Right lobe of liver (tissue), 6 donors: ENCODE data around the gene RNF133. TPM values are rescaled to one million over a fixed set of nuclear protein-coding genes. Genes with fewer than 3 reads are reported as not detected.

Source experiments
- ATAC-seq, 4 donors: fragments of 200-7000 bp; cut with Tn5 transposase; one replicate each; pipeline ENCODE4 v1.9.1; 2020; ENCODE audit warnings: mild to moderate bottlenecking in 4 of 4, moderate library complexity in 4 of 4
- DNase-seq, 3 donors: peaks; one replicate each; pipeline ENCODE4 v3.0.0-alpha.2; 2020
- H3K27ac ChIP-seq, 3 donors: fragments of 200-600 bp; one replicate each; pipeline ENCODE4 v1.8.0; 2022
- H3K27me3 ChIP-seq, 2 donors: fragments of 200-600 bp; one replicate each; pipeline ENCODE4 v1.8.0; 2022
- H3K36me3 ChIP-seq, 4 donors: fragments of 200-600 bp; sonication (generic) in 1 of 4; one replicate each; pipeline versions ENCODE4 v1.5.1 to v1.8.0; 2017 to 2022; ENCODE audit warnings: control low read depth in 1 of 4
- H3K4me1 ChIP-seq, 4 donors: fragments of 200-600 bp; sonication (generic) in 1 of 4; one replicate each; pipeline versions ENCODE4 v1.5.1 to v1.8.0; 2017 to 2022; ENCODE audit warnings: control low read depth in 1 of 4
- H3K4me3 ChIP-seq, 3 donors: fragments of 200-600 bp; one replicate each; pipeline ENCODE4 v1.8.0; 2022
- H3K9me3 ChIP-seq, 4 donors: fragments of 200-600 bp; sonication (generic) in 1 of 4; one replicate each; pipeline versions ENCODE4 v1.5.1 to v1.8.0; 2017 to 2022; ENCODE audit warnings: control low read depth in 1 of 4
- POLR2A ChIP-seq: fragments of 450-650 bp; IDR thresholded peaks from one replicate; pipeline ENCODE4 v1.6.1; 2017; ENCODE audit warnings: antibody characterized with exemption, mild to moderate bottlenecking
- WGBS: methylation state at CpG from one replicate; pipeline ENCODE4 v1.1.6; 2018; ENCODE audit warnings: low coverage, low lambda C conversion rate; ENCODE audit not compliant: insufficient coverage; ENCODE audit errors: missing lambda C conversion rate; 5-methylcytosine and 5-hydroxymethylcytosine counted together
- intact Hi-C, 2 donors: fragments of 100-400 bp; cut with DNase I; formaldehyde crosslinking; loops; one replicate each; pipeline versions ENCODE4 v1.11.2 to v1.14.1; 2022
- total RNA-seq, 6 experiments: library from RNA; depleted of rRNA in 2 of 6; stranded (reverse); fragments of >200 nt in 2 of 6; fragmentation: NEBNext Ultra II Directional in 3 of 6; extraction: Animal tissue kit (Norgen Biotek cat#: 25700) in 3 of 6; gene quantifications; one replicate each; pipeline versions ENCODE4 v1.1.0 to v1.2.4, GENCODE V29; 2016 to 2023
- TF ChIP-seq, protein P1 (sequence below), 4 donors: fragments of 200-600 bp in 3 of 4; fragments of 450-650 bp in 1 of 4; IDR thresholded peaks; one replicate each; pipeline versions ENCODE4 v1.5.1 to v1.8.0; 2016 to 2022; ENCODE audit warnings: antibody characterized with exemption in 4 of 4, mild to moderate bottlenecking in 2 of 4
- donor health status: DM: no; HTN: yes; CAD: no.
- donor health status: DM: no; HTN: no; CAD: no.
- donor health status: DM: no; HTN: no; CAD: no.
- donor health status: DM: no; HTN: yes; CAD: no.
- donor health status: DM: no; HTN: yes; CAD: no.

The RNF133 gene
- total RNA-seq, 6 experiments from 2014 or later = 0.22 to 0.74 (median 0.35) TPM; not detected in 1

- Histone ChIP-seq H3K9me3 (no peaks in the 10 kb centered on the region), H3K36me3 (no peaks in the 10 kb centered on the region), H3K27me3 (no peaks in the 10 kb centered on the region), H3K4me1 (no peaks in the 10 kb centered on the region), H3K4me3 (no peak overlapping the region), H3K27ac (no peak overlapping the region)
- 100% methylated on average over 2 of the region's 2 CpGs for WGBS
- no peak for DNase-seq
- no peak for TF ChIP-seq POLR2A
- TF ChIP-seq, protein P1, sequence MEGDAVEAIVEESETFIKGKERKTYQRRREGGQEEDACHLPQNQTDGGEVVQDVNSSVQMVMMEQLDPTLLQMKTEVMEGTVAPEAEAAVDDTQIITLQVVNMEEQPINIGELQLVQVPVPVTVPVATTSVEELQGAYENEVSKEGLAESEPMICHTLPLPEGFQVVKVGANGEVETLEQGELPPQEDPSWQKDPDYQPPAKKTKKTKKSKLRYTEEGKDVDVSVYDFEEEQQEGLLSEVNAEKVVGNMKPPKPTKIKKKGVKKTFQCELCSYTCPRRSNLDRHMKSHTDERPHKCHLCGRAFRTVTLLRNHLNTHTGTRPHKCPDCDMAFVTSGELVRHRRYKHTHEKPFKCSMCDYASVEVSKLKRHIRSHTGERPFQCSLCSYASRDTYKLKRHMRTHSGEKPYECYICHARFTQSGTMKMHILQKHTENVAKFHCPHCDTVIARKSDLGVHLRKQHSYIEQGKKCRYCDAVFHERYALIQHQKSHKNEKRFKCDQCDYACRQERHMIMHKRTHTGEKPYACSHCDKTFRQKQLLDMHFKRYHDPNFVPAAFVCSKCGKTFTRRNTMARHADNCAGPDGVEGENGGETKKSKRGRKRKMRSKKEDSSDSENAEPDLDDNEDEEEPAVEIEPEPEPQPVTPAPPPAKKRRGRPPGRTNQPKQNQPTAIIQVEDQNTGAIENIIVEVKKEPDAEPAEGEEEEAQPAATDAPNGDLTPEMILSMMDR (IDR thresholded peaks at IDR 0.05) = no peak
- no peak for ATAC-seq
- intact Hi-C loops = no loop called here
Measured at GRCh38 chr7:122694697-122695096, 4.2 kb downstream of the RNF133 start.

DNA sequence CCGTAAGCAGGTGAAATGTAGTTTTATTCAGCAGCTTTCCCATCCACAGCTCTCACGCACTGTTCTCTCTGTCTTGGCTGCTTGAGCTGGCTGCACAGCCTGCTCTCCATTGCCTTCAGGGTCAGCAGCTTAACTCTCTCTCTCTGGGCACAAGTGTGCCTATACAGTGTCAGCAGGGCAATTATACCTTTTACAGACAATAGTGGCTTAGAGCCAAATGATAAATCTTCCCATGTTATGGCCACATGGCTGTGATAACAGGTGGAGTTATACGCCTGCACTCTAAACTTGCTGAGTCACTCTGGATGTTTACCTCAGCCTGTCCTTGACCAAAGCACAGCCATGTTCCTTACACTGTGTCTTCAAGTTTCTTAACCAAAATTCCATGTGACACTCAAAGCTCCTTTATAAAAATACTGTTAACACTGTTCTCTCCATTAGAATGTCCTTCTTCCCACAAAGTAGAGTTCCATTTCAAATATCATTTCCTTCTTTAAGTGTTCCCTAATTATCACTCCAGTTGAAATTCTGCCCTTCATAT, 6.1 kb downstream of the RNF133 start:
- 95% methylated on average over 3 of the region's 3 CpGs for WGBS
- intact Hi-C loops = no loop called here
- ATAC-seq = no peak

GRCh38 chr7:122691569-122692235, 7.2 kb downstream of the RNF133 start:
- no peaks in the 10 kb centered on the region for H3K27me3 ChIP-seq
- TF ChIP-seq POLR2A = no peak
- TF ChIP-seq, protein P1 (IDR thresholded peaks at IDR 0.05) = no peak
- no peaks in the 10 kb centered on the region for H3K36me3 ChIP-seq
- H3K9me3 ChIP-seq = no peaks in the 10 kb centered on the region
- intact Hi-C loops = no loop called here
- H3K4me3 ChIP-seq = no peak overlapping the region
- H3K27ac ChIP-seq = no peak overlapping the region
- ATAC-seq = no peak
- WGBS = 83% methylated on average over 7 of the region's 14 CpGs
- no peaks in the 10 kb centered on the region for H3K4me1 ChIP-seq
- DNase-seq = no peak

More for the DNA sequence above, 6.1 kb downstream of the RNF133 start:
- TF ChIP-seq, protein P1 (IDR thresholded peaks at IDR 0.05) = no peak
- TF ChIP-seq POLR2A = no peak
- DNase-seq = no peak
- Histone ChIP-seq H3K9me3 (no peaks in the 10 kb centered on the region), H3K4me3 (no peak overlapping the region), H3K4me1 (no peaks in the 10 kb centered on the region), H3K27ac (no peak overlapping the region), H3K27me3 (no peaks in the 10 kb centered on the region), H3K36me3 (no peaks in the 10 kb centered on the region)

GRCh38 chr7:122689346-122690109, 9.4 kb downstream of the RNF133 start:
- Histone ChIP-seq H3K4me1 (peaks cover 0 to 7% (median 0%) of the 10 kb centered on the region in 4 donors), H3K4me3 (no peak overlapping the region), H3K9me3 (no peaks in the 10 kb centered on the region), H3K36me3 (no peaks in the 10 kb centered on the region), H3K27ac (no peak overlapping the region), H3K27me3 (no peaks in the 10 kb centered on the region)
- ATAC-seq = no peak
- DNase-seq = no peak
- TF ChIP-seq POLR2A = no peak
- TF ChIP-seq, protein P1 (IDR thresholded peaks at IDR 0.05) = no peak
- intact Hi-C loops = no loop called here
- 90% methylated on average over 2 of the region's 13 CpGs for WGBS
